ENCODE results near the gene SELENOI.

DNA sequence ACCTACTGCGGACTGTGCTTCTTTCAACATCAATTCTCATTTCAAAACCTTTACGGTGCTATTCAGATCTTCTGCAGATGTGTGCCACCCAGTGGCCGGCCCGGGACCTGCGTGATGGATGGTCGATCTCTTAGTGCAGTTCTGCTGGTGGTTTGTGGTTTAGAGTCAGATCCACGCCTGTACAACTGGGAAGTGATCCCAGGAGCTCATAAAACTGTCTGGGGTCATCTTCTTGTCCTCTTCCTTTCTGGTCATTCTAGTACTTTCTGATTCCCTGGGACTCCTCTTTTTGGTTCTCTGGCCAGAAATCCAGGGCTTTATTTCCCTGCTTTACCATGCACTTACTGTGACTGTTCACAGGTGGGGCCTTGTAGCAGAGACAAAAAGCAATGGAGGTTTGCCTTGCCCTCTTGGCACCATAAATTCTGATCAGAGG, 15.8 kb upstream of the SELENOI start:
- TF ChIP-seq, protein P1, sequence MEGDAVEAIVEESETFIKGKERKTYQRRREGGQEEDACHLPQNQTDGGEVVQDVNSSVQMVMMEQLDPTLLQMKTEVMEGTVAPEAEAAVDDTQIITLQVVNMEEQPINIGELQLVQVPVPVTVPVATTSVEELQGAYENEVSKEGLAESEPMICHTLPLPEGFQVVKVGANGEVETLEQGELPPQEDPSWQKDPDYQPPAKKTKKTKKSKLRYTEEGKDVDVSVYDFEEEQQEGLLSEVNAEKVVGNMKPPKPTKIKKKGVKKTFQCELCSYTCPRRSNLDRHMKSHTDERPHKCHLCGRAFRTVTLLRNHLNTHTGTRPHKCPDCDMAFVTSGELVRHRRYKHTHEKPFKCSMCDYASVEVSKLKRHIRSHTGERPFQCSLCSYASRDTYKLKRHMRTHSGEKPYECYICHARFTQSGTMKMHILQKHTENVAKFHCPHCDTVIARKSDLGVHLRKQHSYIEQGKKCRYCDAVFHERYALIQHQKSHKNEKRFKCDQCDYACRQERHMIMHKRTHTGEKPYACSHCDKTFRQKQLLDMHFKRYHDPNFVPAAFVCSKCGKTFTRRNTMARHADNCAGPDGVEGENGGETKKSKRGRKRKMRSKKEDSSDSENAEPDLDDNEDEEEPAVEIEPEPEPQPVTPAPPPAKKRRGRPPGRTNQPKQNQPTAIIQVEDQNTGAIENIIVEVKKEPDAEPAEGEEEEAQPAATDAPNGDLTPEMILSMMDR (IDR thresholded peaks at IDR 0.05; ENCODE audit: insufficient read depth, low read depth, low read length) = peak; percentile 99
- TF ChIP-seq EZH2 (IDR thresholded peaks at IDR 0.05; ENCODE audit: insufficient read depth, low read length) = no peak
